Spleen (tissue), 11 donors: Measurements from ENCODE around the gene MED13. TPM values are rescaled to one million over a fixed set of nuclear protein-coding genes. Genes with fewer than 3 reads are reported as not detected.
"Not testable (repeated sequence)": the region's sequence is repeated elsewhere in the genome, so short reads cannot be mapped to it uniquely, and the experiment has no call there.

Experiments used
- DNase-seq: peaks from one replicate; pipeline ENCODE4 v3.0.0-alpha.2; 2020
- H3K27ac ChIP-seq, 8 donors: fragments of 200-600 bp; sonication (generic) in 7 of 8; 1 replicate in 4 of 8; 2 replicates in 4 of 8; pipeline versions ENCODE4 v1.5.0 to v1.8.0; 2016 to 2021; ENCODE audit warnings: inconsistent platforms in 4 of 8, mild to moderate bottlenecking in 4 of 8, moderate library complexity in 1 of 8
- H3K27me3 ChIP-seq, 7 donors: fragments of 200-600 bp; sonication (generic) in 6 of 7; replicated peaks in 1 of 7; 1 replicate in 4 of 7; 2 replicates in 3 of 7; pipeline versions ENCODE4 v1.5.0 to v1.8.0; 2016 to 2021; ENCODE audit warnings: inconsistent platforms in 3 of 7, mild to moderate bottlenecking in 1 of 7
- H3K36me3 ChIP-seq, 6 donors: fragments of 200-600 bp; sonication (generic) in 5 of 6; 1 replicate in 4 of 6; 2 replicates in 2 of 6; pipeline versions ENCODE4 v1.5.0 to v1.8.0; 2016 to 2021; ENCODE audit warnings: inconsistent platforms in 2 of 6
- H3K4me1 ChIP-seq, 6 donors: fragments of 200-600 bp; sonication (generic) in 5 of 6; 1 replicate in 3 of 6; 2 replicates in 3 of 6; pipeline versions ENCODE4 v1.5.0 to v1.8.0; 2016 to 2021; ENCODE audit warnings: inconsistent platforms in 3 of 6
- H3K4me3 ChIP-seq, 8 donors: fragments of 200-600 bp; sonication (generic) in 7 of 8; 1 replicate in 4 of 8; 2 replicates in 4 of 8; pipeline versions ENCODE4 v1.5.0 to v1.8.0; 2016 to 2021; ENCODE audit warnings: inconsistent platforms in 4 of 8, mild to moderate bottlenecking in 4 of 8, moderate library complexity in 2 of 8
- H3K9me3 ChIP-seq, 8 donors: fragments of 200-600 bp; sonication (generic) in 7 of 8; 1 replicate in 4 of 8; 2 replicates in 4 of 8; pipeline versions ENCODE4 v1.5.0 to v1.8.0; 2016 to 2021; ENCODE audit warnings: inconsistent platforms in 4 of 8
- POLR2A ChIP-seq, 3 donors: fragments of 450-650 bp; IDR thresholded peaks; one replicate each; pipeline ENCODE4 v1.5.1; 2017; ENCODE audit warnings: antibody characterized with exemption in 3 of 3, mild to moderate bottlenecking in 1 of 3
- POLR2AphosphoS5 ChIP-seq, 3 donors: sonication (generic); formaldehyde crosslinking; IDR thresholded peaks; one replicate each; pipeline ENCODE4 v1.5.1; 2017; ENCODE audit warnings: antibody characterized with exemption in 3 of 3
- WGBS, 5 donors: extraction: QIAGEN DNeasy Blood & Tissue Kit in 3 of 5; methylation state at CpG; one replicate each; pipeline versions ENCODE4 v1.1.5 to v1.1.7; 2013 to 2018; 5-methylcytosine and 5-hydroxymethylcytosine counted together
- intact Hi-C: fragments of 100-400 bp; cut with DNase I; formaldehyde crosslinking; loops from one replicate; pipeline ENCODE4 v1.15.0; 2023; ENCODE audit warnings: low total_unique reads
- polyA plus RNA-seq, 3 donors: library from polyadenylated mRNA; stranded (reverse); fragments of 200-250 nt; gene quantifications; one replicate each; pipeline ENCODE4 v1.2.1, GENCODE V29; 2013
- total RNA-seq, 7 donors: library from RNA; depleted of rRNA in 3 of 7; stranded (reverse); fragments of >200 nt in 3 of 7; fragmentation: NEBNext Ultra II Directional in 4 of 7; extraction: Animal tissue kit (Norgen Biotek cat#: 25700) in 4 of 7; gene quantifications; one replicate each; pipeline versions ENCODE4 v1.1.0 to v1.2.1, GENCODE V29; 2016 to 2021
- TF ChIP-seq, protein P1 (sequence below), 11 experiments: fragments of 200-600 bp in 7 of 11; fragments of 450-650 bp in 4 of 11; sonication (generic) in 4 of 11; IDR thresholded peaks in 8 of 11; conservative IDR thresholded peaks in 3 of 11; 1 replicate in 7 of 11; 2 replicates in 4 of 11; pipeline versions ENCODE4 v1.4.0 to v1.8.0; 2016 to 2021; ENCODE audit warnings: antibody characterized with exemption in 11 of 11, inconsistent platforms in 4 of 11, mild to moderate bottlenecking in 1 of 11
- donor health status: healthy with polysubstance abuse.
- donor health status: DM: no; HTN: no; CAD: no; lungs with moderate emphysema.
- donor health status: DM: no; HTN: no; CAD: no.
- donor health status: Bipolar disorder and iron deficiency.
- donor health status: healthy.
- donor health status: DM: no; HTN: no; CAD: no.
- donor health status: DM: yes; HTN: yes; CAD: no.

MED13 gene
- total and polyA plus RNA-seq, 10 donors: 4.0 to 104 (median 79.8) TPM

DNA sequence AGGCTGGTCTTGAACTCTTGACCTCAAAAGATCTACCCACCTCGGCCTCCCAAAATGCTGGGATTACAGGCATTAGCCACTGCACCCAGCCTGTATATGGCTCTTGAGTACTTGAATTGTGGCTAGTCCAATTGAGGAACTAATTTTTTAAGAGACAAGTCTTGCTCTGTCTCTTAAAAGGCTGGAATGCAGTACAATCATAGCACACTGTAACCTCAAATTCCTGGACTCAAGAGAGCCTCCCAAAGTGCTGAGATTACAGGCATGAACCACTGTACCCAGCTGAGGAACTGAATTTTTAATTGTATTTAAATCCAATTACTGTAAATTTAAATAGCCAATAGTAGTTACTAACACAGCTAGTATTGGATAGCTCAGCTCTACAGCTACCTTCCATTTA, 50.6 kb downstream of the MED13 start:
- Histone ChIP-seq H3K27me3 (no peaks in the 10 kb centered on the region), H3K27ac (no peak overlapping the region), H3K36me3 (peaks cover 0 to 96% (median 63%) of the 10 kb centered on the region in 6 donors), H3K4me1 (no peaks in the 10 kb centered on the region), H3K4me3 (no peak overlapping the region), H3K9me3 (no peaks in the 10 kb centered on the region)
- 90 to 100% (median 96%) methylated on average over 1 of the region's 1 CpG for WGBS, 5 donors
- intact Hi-C loops: no loop called here
- no peak for DNase-seq
- TF ChIP-seq POLR2A (IDR thresholded peaks at IDR 0.05) (no peak), POLR2AphosphoS5 (IDR thresholded peaks at IDR 0.05) (no peak)
- TF ChIP-seq, protein P1, sequence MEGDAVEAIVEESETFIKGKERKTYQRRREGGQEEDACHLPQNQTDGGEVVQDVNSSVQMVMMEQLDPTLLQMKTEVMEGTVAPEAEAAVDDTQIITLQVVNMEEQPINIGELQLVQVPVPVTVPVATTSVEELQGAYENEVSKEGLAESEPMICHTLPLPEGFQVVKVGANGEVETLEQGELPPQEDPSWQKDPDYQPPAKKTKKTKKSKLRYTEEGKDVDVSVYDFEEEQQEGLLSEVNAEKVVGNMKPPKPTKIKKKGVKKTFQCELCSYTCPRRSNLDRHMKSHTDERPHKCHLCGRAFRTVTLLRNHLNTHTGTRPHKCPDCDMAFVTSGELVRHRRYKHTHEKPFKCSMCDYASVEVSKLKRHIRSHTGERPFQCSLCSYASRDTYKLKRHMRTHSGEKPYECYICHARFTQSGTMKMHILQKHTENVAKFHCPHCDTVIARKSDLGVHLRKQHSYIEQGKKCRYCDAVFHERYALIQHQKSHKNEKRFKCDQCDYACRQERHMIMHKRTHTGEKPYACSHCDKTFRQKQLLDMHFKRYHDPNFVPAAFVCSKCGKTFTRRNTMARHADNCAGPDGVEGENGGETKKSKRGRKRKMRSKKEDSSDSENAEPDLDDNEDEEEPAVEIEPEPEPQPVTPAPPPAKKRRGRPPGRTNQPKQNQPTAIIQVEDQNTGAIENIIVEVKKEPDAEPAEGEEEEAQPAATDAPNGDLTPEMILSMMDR (IDR thresholded peaks at IDR 0.05 in 8 of 11, conservative IDR thresholded peaks at IDR 0.05 in 3 of 11): no peak

GRCh38 chr17:62009220-62009619, 55.9 kb downstream of the MED13 start:
- Histone ChIP-seq H3K4me3 (no peak overlapping the region), H3K4me1 (peaks cover 0 to 29% (median 0%) of the 10 kb centered on the region in 6 donors), H3K27ac (no peak overlapping the region), H3K9me3 (no peaks in the 10 kb centered on the region), H3K27me3 (no peaks in the 10 kb centered on the region), H3K36me3 (peaks cover 0 to 100% (median 70%) of the 10 kb centered on the region in 6 donors)
- intact Hi-C loops: loop anchor here (10.0 kb wide), 1 partner anchor 54 kb away; no protein-coding TSS in a partner anchor
- TF ChIP-seq, protein P1 (IDR thresholded peaks at IDR 0.05 in 8 of 11, conservative IDR thresholded peaks at IDR 0.05 in 3 of 11): no peak
- TF ChIP-seq POLR2A (IDR thresholded peaks at IDR 0.05): no peak
- TF ChIP-seq POLR2AphosphoS5 (IDR thresholded peaks at IDR 0.05): no peak
- no peak for DNase-seq
- 44 to 77% (median 68%) methylated on average over 1 of the region's 1 CpG for WGBS, 5 donors

GRCh38 chr17:62008294-62008693, 56.8 kb downstream of the MED13 start:
- Histone ChIP-seq H3K4me3 (no peak overlapping the region), H3K4me1 (peaks cover 0 to 32% (median 0%) of the 10 kb centered on the region in 6 donors), H3K27me3 (no peaks in the 10 kb centered on the region), H3K27ac (no peak overlapping the region), H3K36me3 (peaks cover 0 to 100% (median 61%) of the 10 kb centered on the region in 6 donors), H3K9me3 (no peaks in the 10 kb centered on the region)
- TF ChIP-seq POLR2AphosphoS5 (IDR thresholded peaks at IDR 0.05) (no peak), POLR2A (IDR thresholded peaks at IDR 0.05) (no peak)
- TF ChIP-seq, protein P1 (IDR thresholded peaks at IDR 0.05 in 8 of 11, conservative IDR thresholded peaks at IDR 0.05 in 3 of 11): no peak
- no peak for DNase-seq
- intact Hi-C loops: loop anchor here (10.0 kb wide), 1 partner anchor 53 kb away; no protein-coding TSS in a partner anchor
- WGBS, 5 donors: 76 to 88% (median 84%) methylated on average over 5 of the region's 5 CpGs

- intact Hi-C loops: loop anchor here (10.0 kb wide), 1 partner anchor 50 kb away; no protein-coding TSS in a partner anchor
- no peak for TF ChIP-seq POLR2AphosphoS5 (IDR thresholded peaks at IDR 0.05)
- TF ChIP-seq POLR2A (IDR thresholded peaks at IDR 0.05): no peak
- TF ChIP-seq, protein P1 (IDR thresholded peaks at IDR 0.05 in 8 of 11, conservative IDR thresholded peaks at IDR 0.05 in 3 of 11): no peak
- peaks cover 0 to 97% (median 30%) of the 10 kb centered on the region in 6 donors for H3K36me3 ChIP-seq
Observed at GRCh38 chr17:62004388-62004787, 60.7 kb downstream of the MED13 start.

GRCh38 chr17:62003141-62003540, 61.9 kb downstream of the MED13 start:
- DNase-seq, H3K9me3 ChIP-seq, H3K27ac ChIP-seq, H3K27me3 ChIP-seq, H3K4me3 ChIP-seq: not testable (repeated sequence)
- H3K36me3 ChIP-seq: peaks cover 0 to 84% (median 29%) of the 10 kb centered on the region in 6 donors
- H3K4me1 ChIP-seq: peaks cover 0 to 50% (median 7%) of the 10 kb centered on the region in 6 donors
- intact Hi-C loops: loop anchor here (10.0 kb wide), 1 partner anchor 48 kb away; no protein-coding TSS in a partner anchor
- 83 to 98% (median 95%) methylated on average over 3 of the region's 3 CpGs for WGBS, 5 donors

More at GRCh38 chr17:62004388-62004787, 60.7 kb downstream of the MED13 start:
- Histone ChIP-seq H3K4me3 (no peak overlapping the region), H3K4me1 (peaks cover 0 to 50% (median 6%) of the 10 kb centered on the region in 6 donors), H3K9me3 (no peaks in the 10 kb centered on the region), H3K27me3 (no peaks in the 10 kb centered on the region), H3K27ac (no peak overlapping the region)
- DNase-seq: no peak
